ENCODE results near the gene CLINT1. TPM values are rescaled to one million over a fixed set of nuclear protein-coding genes. Genes with fewer than 3 reads are reported as not detected.
"Not testable (repeated sequence)": the region's sequence is repeated elsewhere in the genome, so short reads cannot be mapped to it uniquely, and the experiment has no call there.

Gene CLINT1
- total RNA-seq, 1 donor = 118 TPM

DNA sequence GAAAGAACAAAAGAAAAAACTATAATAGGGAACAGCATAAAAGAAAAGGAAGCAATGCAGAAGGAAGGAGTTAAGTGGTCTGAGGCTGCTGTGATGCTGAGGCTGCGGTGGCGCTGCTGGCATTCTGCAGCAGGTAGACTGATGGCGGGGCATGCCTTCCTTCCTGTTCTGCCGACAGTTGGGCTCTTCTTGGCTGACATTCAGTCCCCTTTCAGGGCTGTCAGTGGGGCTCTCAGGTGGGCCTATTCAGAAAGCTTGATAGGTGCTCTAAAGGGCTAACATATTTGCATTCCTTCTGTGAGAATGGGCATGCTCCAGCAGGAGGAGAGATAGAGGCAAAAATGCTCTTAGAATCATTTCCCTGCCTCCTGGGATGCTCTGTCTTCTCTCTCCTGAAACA, 5.1 kb upstream of the CLINT1 start:
- H3K4me3 ChIP-seq (ENCODE audit: low read depth, low read length) = no peak overlapping the region
- TF ChIP-seq, protein P1, sequence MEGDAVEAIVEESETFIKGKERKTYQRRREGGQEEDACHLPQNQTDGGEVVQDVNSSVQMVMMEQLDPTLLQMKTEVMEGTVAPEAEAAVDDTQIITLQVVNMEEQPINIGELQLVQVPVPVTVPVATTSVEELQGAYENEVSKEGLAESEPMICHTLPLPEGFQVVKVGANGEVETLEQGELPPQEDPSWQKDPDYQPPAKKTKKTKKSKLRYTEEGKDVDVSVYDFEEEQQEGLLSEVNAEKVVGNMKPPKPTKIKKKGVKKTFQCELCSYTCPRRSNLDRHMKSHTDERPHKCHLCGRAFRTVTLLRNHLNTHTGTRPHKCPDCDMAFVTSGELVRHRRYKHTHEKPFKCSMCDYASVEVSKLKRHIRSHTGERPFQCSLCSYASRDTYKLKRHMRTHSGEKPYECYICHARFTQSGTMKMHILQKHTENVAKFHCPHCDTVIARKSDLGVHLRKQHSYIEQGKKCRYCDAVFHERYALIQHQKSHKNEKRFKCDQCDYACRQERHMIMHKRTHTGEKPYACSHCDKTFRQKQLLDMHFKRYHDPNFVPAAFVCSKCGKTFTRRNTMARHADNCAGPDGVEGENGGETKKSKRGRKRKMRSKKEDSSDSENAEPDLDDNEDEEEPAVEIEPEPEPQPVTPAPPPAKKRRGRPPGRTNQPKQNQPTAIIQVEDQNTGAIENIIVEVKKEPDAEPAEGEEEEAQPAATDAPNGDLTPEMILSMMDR (IDR thresholded peaks at IDR 0.05; ENCODE audit: insufficient read depth, low read depth, low read length) = no peak
- DNase-seq (ENCODE audit: low read depth) = no peak

DNA sequence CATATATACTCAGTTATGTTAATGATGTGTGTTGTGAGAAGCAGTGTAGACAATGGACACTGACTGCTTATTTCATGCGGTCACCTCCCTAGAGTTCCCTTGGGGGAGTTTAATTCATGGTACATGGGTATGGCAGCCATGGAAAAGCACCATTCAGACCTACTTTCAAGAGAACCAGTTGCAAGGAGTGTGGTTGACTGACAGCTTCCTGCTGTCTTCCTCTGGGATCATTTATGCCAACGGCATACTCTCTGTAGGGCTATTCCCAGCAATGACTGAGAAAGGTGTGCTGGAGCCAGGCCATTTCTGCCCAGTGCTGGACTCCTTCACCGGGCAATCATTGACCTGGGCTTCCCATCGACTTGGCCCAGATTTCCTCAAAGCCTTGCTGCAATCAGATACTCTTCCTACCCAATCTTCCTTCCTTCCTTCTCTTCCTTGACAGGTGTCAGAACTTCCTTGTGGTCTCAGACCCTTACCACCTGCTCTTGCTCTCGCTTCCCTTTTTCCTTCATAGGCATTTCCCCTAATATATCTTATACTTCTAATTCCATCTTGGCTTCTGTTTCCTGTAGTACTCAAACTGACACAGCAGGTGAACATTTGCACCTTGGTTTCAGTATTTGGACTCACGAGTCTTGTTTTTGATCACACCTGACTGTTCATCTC, 3.4 kb upstream of the CLINT1 start:
- no peak overlapping the region for H3K4me3 ChIP-seq (ENCODE audit: low read depth, low read length)
- TF ChIP-seq, protein P1 (IDR thresholded peaks at IDR 0.05; ENCODE audit: insufficient read depth, low read depth, low read length) = no peak
- no peak for DNase-seq (ENCODE audit: low read depth)

DNA sequence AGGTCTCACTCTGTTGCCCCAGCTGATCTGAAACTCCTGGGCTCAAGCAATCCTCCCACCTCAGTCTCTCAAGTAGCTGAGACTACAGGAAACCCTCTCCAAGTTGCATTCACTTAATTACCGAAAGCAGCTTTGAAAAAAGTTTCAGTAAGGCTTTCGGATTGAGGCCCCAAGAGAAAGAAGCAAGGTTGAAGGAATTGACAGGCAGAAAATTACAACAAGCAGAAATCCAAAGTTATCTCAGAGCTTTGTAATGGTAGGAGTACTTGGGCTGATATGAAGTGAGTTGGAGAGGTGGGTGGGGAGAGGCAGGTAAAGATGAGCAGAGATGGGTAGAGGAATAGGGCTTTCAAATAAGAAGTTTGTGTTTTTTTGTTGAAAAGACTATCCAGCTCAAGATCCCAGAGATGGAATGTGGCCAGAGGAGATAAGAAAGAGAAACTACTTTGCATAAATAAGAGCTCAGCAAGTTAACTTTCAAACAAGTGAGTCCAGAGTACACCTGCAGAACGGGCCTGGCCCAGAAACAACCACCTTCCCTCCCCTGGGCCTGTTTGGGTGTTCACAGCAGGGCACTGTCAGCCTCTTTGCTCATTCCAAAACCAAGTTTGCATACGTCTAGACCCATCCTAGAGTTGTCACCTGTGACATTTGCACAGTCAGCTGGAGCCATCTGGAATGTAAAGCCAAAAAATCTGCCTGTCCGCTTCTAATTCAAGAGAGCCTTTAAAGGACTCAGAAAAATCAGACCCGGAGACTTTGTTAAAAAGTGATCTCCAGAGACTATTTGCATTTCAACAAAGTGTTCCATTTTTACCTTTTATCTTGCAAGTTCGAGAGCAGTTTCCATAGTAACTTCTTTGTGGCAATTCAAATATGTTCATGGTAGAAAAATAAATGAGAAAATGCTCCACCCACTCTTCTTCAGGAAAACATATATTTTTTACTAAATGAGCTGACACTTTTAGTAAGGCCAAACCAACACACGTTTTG, 2.2 kb upstream of the CLINT1 start:
- TF ChIP-seq, protein P1 (IDR thresholded peaks at IDR 0.05; ENCODE audit: insufficient read depth, low read depth, low read length) = no peak
- no peak for DNase-seq (ENCODE audit: low read depth)

DNA sequence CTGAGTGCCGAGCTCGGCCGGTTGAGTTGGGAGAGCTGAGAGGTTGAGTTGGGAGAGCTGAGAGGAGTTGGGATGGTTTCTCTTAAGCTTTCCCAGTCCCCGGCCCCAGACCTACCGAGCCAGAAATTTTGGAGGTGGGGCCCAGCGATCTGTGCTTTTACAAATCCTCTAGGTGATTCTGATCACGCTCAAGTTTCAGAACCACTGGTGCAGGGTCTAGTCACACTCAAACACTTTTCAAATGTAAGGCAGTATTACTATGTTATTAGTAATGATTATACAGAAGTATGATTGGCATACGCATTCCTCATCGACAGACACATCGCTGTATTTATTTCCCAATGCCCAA, 256 bp upstream of the CLINT1 start:
- H3K4me3 ChIP-seq (ENCODE audit: low read depth, low read length) = peak overlapping the region; percentile 98
- TF ChIP-seq, protein P1 (IDR thresholded peaks at IDR 0.05; ENCODE audit: insufficient read depth, low read depth, low read length) = no peak
- no peak for DNase-seq (ENCODE audit: low read depth)

More for the DNA sequence above, 2.2 kb upstream of the CLINT1 start:
- H3K4me3 ChIP-seq (ENCODE audit: low read depth, low read length) = no peak overlapping the region

DNA sequence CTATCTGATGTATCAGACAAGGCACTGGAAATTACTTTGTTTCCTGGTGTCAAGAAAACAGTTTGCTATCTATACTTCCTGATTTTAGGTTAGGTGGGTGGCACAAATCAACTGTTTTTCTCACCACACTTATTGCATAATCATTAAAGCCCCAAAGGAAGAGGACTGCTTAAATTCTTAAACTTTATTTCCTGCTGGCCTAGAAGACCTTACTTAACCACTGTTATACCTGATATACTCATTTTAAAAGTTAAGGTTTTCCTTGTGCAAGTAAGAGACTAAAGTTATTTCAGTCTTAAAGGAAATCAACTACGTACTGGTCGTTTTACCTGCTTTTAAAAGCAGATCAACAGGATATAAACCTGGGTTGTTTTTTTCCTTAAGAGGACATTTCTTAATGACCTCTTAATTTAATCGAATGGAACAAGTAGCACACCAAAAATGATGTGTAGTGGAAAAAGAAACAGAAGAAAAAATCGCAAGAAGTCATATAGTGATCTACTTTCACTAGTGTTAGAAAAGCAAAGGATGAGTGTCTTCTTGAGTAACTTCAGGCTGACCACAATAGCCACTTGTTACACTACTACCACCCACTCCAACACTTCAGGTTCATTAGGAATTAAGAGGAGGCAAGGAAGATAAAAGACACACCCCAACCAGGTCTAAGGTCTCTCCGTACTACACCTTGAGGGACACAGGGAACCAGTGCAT, 974 bp downstream of the CLINT1 start:
- H3K4me3 ChIP-seq (ENCODE audit: low read depth, low read length) = peak overlapping the region; percentile 98
- TF ChIP-seq, protein P1 (IDR thresholded peaks at IDR 0.05; ENCODE audit: insufficient read depth, low read depth, low read length) = no peak
- DNase-seq (ENCODE audit: low read depth) = peak; percentile 42

DNA sequence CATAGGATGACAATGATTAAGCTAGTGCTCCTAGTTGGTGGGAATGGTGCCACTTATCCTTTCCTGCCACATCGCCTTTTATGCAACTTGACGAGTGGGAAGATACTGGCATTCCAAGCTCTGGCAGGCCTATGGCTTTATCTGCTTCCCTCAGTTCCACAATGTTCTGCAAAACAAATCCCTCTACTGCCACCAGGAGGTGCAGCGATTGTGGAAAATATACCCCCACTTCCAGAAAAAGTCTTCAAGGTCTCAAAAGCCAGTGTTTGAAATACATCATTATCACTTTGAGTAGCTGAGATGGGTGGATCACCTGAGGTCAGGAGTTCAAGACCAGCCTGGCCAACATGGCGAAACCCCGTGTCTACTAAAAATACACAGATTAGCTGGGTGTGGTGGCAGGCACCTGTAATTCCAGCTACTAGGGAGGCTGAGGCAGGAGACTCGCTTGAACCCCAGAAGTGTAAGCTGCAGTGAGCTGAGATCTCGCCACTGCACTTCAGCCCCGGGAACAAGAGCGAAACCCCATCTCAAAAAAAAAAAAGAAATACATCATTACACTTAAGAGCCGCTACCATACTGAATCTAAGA, 3.4 kb downstream of the CLINT1 start:
- DNase-seq (ENCODE audit: low read depth) = peak; percentile 73
- TF ChIP-seq, protein P1 (IDR thresholded peaks at IDR 0.05; ENCODE audit: insufficient read depth, low read depth, low read length) = peak; percentile 80
- no peak overlapping the region for H3K4me3 ChIP-seq (ENCODE audit: low read depth, low read length)

DNA sequence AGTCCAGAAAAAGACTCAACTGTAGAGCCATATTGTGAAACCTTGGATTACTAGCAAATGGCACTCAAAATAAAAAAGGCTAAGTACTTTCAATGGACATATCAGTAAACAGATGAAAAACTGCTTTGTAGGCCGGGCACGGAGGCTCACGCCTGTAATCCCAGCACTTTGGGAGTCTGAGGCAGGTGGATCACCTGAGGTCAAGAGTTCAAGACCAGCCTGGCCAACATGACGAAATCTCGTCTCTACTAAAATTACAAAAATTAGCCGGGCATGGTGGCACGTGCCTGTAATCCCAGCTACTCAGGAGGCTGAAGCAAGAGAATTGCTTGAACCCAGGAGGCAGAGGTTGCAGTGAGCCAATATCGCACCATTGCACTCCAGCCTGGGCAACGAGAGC, 5.6 kb downstream of the CLINT1 start:
- not testable (repeated sequence) for H3K4me3 ChIP-seq (ENCODE audit: low read depth, low read length); DNase-seq (ENCODE audit: low read depth)
